ENCODE measurements around the gene CCDC70. TPM values are rescaled to one million over a fixed set of nuclear protein-coding genes. Genes with fewer than 3 reads are reported as not detected.

The CCDC70 gene
- total RNA-seq, 2 donors from 2014 or later, result not detected

DNA sequence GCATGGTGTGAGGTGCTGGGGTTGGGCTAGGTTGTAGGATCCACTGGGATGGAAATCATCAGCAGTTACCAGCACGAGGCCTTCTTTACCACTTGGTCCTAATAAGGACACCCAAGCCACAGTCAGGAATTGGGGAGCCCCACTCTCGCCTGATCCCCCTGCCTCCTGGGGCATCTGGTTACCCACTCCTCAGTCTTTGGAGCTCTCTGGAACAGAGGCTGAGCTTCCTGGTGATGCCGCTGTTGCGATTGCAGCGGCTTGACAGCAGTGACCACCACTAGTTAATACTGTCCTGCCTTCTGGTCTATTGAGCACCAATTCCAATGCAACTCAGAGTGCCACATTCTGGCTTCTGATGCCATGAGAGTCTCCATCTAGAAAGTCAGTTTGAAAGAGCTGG lies 30.2 kb upstream of the CCDC70 start:
- Histone ChIP-seq H3K9ac (ENCODE audit: low read depth in 2 of 2, low read length in 2 of 2) (no peak overlapping the region), H3K36me3 (no peaks in the 10 kb centered on the region), H3K4me1 (no peaks in the 10 kb centered on the region), H3K27me3 (no peaks in the 10 kb centered on the region), H3K4me3 (no peak overlapping the region), H3K27ac (no peak overlapping the region), H3K9me3 (no peaks in the 10 kb centered on the region)
- intact Hi-C loops (cut with DNase I), result no loop called here
- TF ChIP-seq, protein P1, sequence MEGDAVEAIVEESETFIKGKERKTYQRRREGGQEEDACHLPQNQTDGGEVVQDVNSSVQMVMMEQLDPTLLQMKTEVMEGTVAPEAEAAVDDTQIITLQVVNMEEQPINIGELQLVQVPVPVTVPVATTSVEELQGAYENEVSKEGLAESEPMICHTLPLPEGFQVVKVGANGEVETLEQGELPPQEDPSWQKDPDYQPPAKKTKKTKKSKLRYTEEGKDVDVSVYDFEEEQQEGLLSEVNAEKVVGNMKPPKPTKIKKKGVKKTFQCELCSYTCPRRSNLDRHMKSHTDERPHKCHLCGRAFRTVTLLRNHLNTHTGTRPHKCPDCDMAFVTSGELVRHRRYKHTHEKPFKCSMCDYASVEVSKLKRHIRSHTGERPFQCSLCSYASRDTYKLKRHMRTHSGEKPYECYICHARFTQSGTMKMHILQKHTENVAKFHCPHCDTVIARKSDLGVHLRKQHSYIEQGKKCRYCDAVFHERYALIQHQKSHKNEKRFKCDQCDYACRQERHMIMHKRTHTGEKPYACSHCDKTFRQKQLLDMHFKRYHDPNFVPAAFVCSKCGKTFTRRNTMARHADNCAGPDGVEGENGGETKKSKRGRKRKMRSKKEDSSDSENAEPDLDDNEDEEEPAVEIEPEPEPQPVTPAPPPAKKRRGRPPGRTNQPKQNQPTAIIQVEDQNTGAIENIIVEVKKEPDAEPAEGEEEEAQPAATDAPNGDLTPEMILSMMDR (IDR thresholded peaks at IDR 0.05), result no peak
- DNase-seq, result no peak

DNA sequence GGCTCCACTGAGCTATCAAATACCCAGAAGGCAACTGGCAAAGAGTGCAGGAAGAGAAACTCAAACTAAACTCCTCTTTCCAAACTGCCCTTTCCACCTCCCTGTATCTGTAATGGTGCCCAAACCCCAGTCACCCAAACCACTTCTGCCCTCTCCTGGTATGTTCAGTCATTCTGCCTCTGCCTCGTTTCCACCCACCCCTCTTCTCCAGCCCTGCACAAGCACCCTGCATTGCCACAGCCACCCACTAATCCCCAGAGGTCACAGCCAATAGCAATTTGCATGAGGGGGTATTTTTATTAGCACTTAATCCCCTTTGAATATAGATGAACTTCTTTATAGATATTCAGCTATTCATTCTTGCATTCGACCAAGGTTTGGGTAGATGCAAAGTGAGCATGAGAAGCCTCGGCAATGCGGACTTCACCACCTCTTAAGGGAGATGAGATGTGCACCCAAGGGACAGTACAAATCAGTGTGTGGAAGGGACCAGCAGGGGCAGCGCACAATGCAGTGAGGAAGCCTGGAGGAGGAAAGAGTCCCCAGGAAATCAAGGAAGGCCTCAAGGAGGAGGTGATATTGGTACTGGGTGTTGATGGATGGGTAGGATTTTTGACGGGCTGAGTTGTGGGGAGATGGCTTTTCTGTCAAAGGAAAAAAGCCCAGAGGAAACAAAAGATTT lies 29.2 kb upstream of the CCDC70 start:
- no peaks in the 10 kb centered on the region for H3K9me3 ChIP-seq
- no peaks in the 10 kb centered on the region for H3K36me3 ChIP-seq
- H3K27ac ChIP-seq, result no peak overlapping the region
- intact Hi-C loops (cut with DNase I), result no loop called here
- no peaks in the 10 kb centered on the region for H3K4me1 ChIP-seq
- H3K4me3 ChIP-seq, result no peak overlapping the region
- TF ChIP-seq, protein P1 (IDR thresholded peaks at IDR 0.05), result no peak
- H3K27me3 ChIP-seq, result no peaks in the 10 kb centered on the region
- no peak overlapping the region for H3K9ac ChIP-seq (ENCODE audit: low read depth in 2 of 2, low read length in 2 of 2)
- DNase-seq, result no peak

- Histone ChIP-seq H3K27ac (no peak overlapping the region), H3K4me1 (no peaks in the 10 kb centered on the region), H3K9ac (ENCODE audit: low read depth in 2 of 2, low read length in 2 of 2) (no peak overlapping the region), H3K9me3 (no peaks in the 10 kb centered on the region), H3K36me3 (no peaks in the 10 kb centered on the region), H3K4me3 (no peak overlapping the region), H3K27me3 (no peaks in the 10 kb centered on the region)
- TF ChIP-seq, protein P1 (IDR thresholded peaks at IDR 0.05), result no peak
- intact Hi-C loops (cut with DNase I), result no loop called here
- no peak for DNase-seq
Measured at GRCh38 chr13:51833980-51834379, 27.8 kb upstream of the CCDC70 start.

GRCh38 chr13:51834581-51835171 lies 27.1 kb upstream of the CCDC70 start:
- Histone ChIP-seq H3K4me3 (no peak overlapping the region), H3K27ac (no peak overlapping the region), H3K9me3 (no peaks in the 10 kb centered on the region), H3K9ac (ENCODE audit: low read depth in 2 of 2, low read length in 2 of 2) (no peak overlapping the region), H3K36me3 (no peaks in the 10 kb centered on the region), H3K4me1 (no peaks in the 10 kb centered on the region), H3K27me3 (no peaks in the 10 kb centered on the region)
- no peak for DNase-seq
- intact Hi-C loops (cut with DNase I), result no loop called here
- TF ChIP-seq, protein P1 (IDR thresholded peaks at IDR 0.05), result no peak

GRCh38 chr13:51837016-51837415 lies 24.8 kb upstream of the CCDC70 start:
- H3K4me3 ChIP-seq, result no peak overlapping the region
- TF ChIP-seq, protein P1 (IDR thresholded peaks at IDR 0.05), result no peak
- H3K4me1 ChIP-seq, result no peaks in the 10 kb centered on the region
- no peaks in the 10 kb centered on the region for H3K36me3 ChIP-seq
- intact Hi-C loops (cut with DNase I), result no loop called here
- H3K9me3 ChIP-seq, result no peaks in the 10 kb centered on the region
- H3K27ac ChIP-seq, result no peak overlapping the region
- DNase-seq, result no peak
- no peak overlapping the region for H3K9ac ChIP-seq (ENCODE audit: low read depth in 2 of 2, low read length in 2 of 2)
- H3K27me3 ChIP-seq, result no peaks in the 10 kb centered on the region

Data from colonic mucosa (tissue), 4 donors.